ENCODE results near the gene AKR1C3. TPM values are rescaled to one million over a fixed set of nuclear protein-coding genes. Genes with fewer than 3 reads are reported as not detected.

The AKR1C3 gene
- total RNA-seq, 1 donor from 2014 or later = not detected

- no peak for DNase-seq
- no peak overlapping the region for H3K4me3 Mint-ChIP-seq
- no peak for TF ChIP-seq CTCF (IDR thresholded peaks at IDR 0.05)
- H3K9me3 Mint-ChIP-seq = no peaks in the 10 kb centered on the region
- H3K27me3 Mint-ChIP-seq = no peaks in the 10 kb centered on the region
- H3K27ac Mint-ChIP-seq = no peak overlapping the region
- intact Hi-C loops (cut with micrococcal nuclease) = no loop called here
- ATAC-seq (ENCODE audit: low read depth) = no peak
- H3K36me3 Mint-ChIP-seq (ENCODE audit: low read depth) = no peaks in the 10 kb centered on the region
- no peaks in the 10 kb centered on the region for H3K4me1 Mint-ChIP-seq
- CTCF ChIA-PET = no interaction called here
- POLR2A ChIA-PET = no interaction called here
Measured at GRCh38 chr10:5081091-5081490, 13.1 kb upstream of the AKR1C3 start.

- Mint-ChIP-seq H3K27ac (no peak overlapping the region), H3K4me1 (no peaks in the 10 kb centered on the region), H3K9me3 (peaks cover 23% of the 10 kb centered on the region), H3K27me3 (peaks cover 4% of the 10 kb centered on the region), H3K36me3 (ENCODE audit: low read depth) (no peaks in the 10 kb centered on the region), H3K4me3 (no peak overlapping the region)
- ChIA-PET POLR2A (no interaction called here), CTCF (no interaction called here)
- DNase-seq (no peak), ATAC-seq (ENCODE audit: low read depth) (no peak)
- TF ChIP-seq CTCF (IDR thresholded peaks at IDR 0.05) = no peak
- intact Hi-C loops (cut with micrococcal nuclease) = no loop called here
Measured at GRCh38 chr10:5088703-5089261, 5.4 kb upstream of the AKR1C3 start.

GRCh38 chr10:5089865-5090264 is 4.3 kb upstream of the AKR1C3 start:
- Mint-ChIP-seq H3K27ac (no peak overlapping the region), H3K4me1 (peaks cover 3% of the 10 kb centered on the region), H3K36me3 (ENCODE audit: low read depth) (no peaks in the 10 kb centered on the region), H3K27me3 (peaks cover 7% of the 10 kb centered on the region), H3K9me3 (peaks cover 23% of the 10 kb centered on the region), H3K4me3 (no peak overlapping the region)
- ATAC-seq (ENCODE audit: low read depth) = no peak
- DNase-seq = no peak
- POLR2A ChIA-PET = no interaction called here
- no peak for TF ChIP-seq CTCF (IDR thresholded peaks at IDR 0.05)
- CTCF ChIA-PET = no interaction called here
- intact Hi-C loops (cut with micrococcal nuclease) = loop anchor here (10.0 kb wide), 1 partner anchor 245 kb away; no protein-coding TSS in a partner anchor

GRCh38 chr10:5090551-5090950 is 3.7 kb upstream of the AKR1C3 start:
- no peak overlapping the region for H3K27ac Mint-ChIP-seq
- POLR2A ChIA-PET = no interaction called here

GRCh38 chr10:5091196-5091595 is 3.0 kb upstream of the AKR1C3 start:
- POLR2A ChIA-PET = no interaction called here
- Mint-ChIP-seq H3K4me3 (no peak overlapping the region), H3K27me3 (peaks cover 7% of the 10 kb centered on the region), H3K36me3 (ENCODE audit: low read depth) (no peaks in the 10 kb centered on the region), H3K4me1 (peaks cover 3% of the 10 kb centered on the region), H3K9me3 (peaks cover 23% of the 10 kb centered on the region), H3K27ac (no peak overlapping the region)
- DNase-seq (no peak), ATAC-seq (ENCODE audit: low read depth) (no peak)
- intact Hi-C loops (cut with micrococcal nuclease) = loop anchor here (10.0 kb wide), 1 partner anchor 246 kb away; no protein-coding TSS in a partner anchor
- no peak for TF ChIP-seq CTCF (IDR thresholded peaks at IDR 0.05)
- CTCF ChIA-PET = no interaction called here

More at GRCh38 chr10:5090551-5090950, 3.7 kb upstream of the AKR1C3 start:
- DNase-seq (no peak), ATAC-seq (ENCODE audit: low read depth) (no peak)
- Mint-ChIP-seq H3K4me1 (peaks cover 3% of the 10 kb centered on the region), H3K9me3 (peaks cover 23% of the 10 kb centered on the region), H3K36me3 (ENCODE audit: low read depth) (no peaks in the 10 kb centered on the region), H3K4me3 (no peak overlapping the region), H3K27me3 (peaks cover 7% of the 10 kb centered on the region)
- CTCF ChIA-PET = no interaction called here
- TF ChIP-seq CTCF (IDR thresholded peaks at IDR 0.05) = no peak
- intact Hi-C loops (cut with micrococcal nuclease) = loop anchor here (10.0 kb wide), 1 partner anchor 246 kb away; no protein-coding TSS in a partner anchor
